HCT116 (cell line): Measurements from ENCODE around the gene CMTM8. TPM values are rescaled to one million over a fixed set of nuclear protein-coding genes. Genes with fewer than 3 reads are reported as not detected.

Source experiments
- ATAC-seq: fragments of 200-7000 bp; cut with Tn5 transposase; 2 replicates; pipeline ENCODE4 v1.9.1; 2020; ENCODE audit warnings: mild to moderate bottlenecking, moderate library complexity
- BruUV-seq: library from RNA; stranded (reverse); fragments of 400-500 nt; replicated peaks from 2 replicates; lab custom pipeline; 2021; lab: Mats Ljungman, UMichigan
- CTCF ChIA-PET: fragments of 300-600 bp; sonication (Branson Sonifier 250); formaldehyde crosslinking; loops from one replicate; lab custom pipeline; 2021; ENCODE audit warnings: antibody characterized with exemption; lab: Charles Lee
- POLR2A ChIA-PET: fragments of 300-600, 350-600 bp; sonication (Branson Sonifier 250); formaldehyde crosslinking; loops from one replicate; lab custom pipeline; 2021; ENCODE audit warnings: antibody characterized with exemption; lab: Charles Lee
- RAD21 ChIA-PET, 2 experiments: fragments of 300-600 bp; sonication (Branson Sonifier 250); formaldehyde crosslinking; loops; one replicate each; lab custom pipeline; 2023; ENCODE audit warnings: low total read pairs in 2 of 2; ENCODE audit not compliant: uncharacterized antibody in 2 of 2, unreplicated experiment in 2 of 2, low non-redundant PET in 1 of 2; lab: Charles Lee
- DNase-seq: peaks from one replicate; pipeline ENCODE4 v3.0.0-alpha.2; 2010; ENCODE audit warnings: low read depth, low spot score
- H2AFZ ChIP-seq: fragments of 200-600 bp; shearing (Covaris generic), sonication (generic); 2 replicates; pipeline ENCODE4 v1.6.1; 2017; ENCODE audit warnings: low read depth, mixed run types, mixed read lengths, antibody characterized with exemption, low read length; ENCODE audit not compliant: poor library complexity, severe bottlenecking
- H3K27ac ChIP-seq: 2 replicates; pipeline ENCODE4 v1.5.1; 2012; ENCODE audit warnings: low read depth, low read length
- H3K27me3 ChIP-seq: fragments of 200-600 bp; sonication (generic); 2 replicates; pipeline ENCODE4 v1.6.1; 2016; ENCODE audit warnings: mixed run types, low read length, mixed read lengths; ENCODE audit not compliant: insufficient read depth
- H3K36me3 ChIP-seq, 2 experiments: fragments of 200-500 bp in 1 of 2; fragments of 200-600 bp in 1 of 2; sonication (Bioruptor generic) in 1 of 2; sonication (generic) in 1 of 2; 2 replicates each; pipeline versions ENCODE4 v1.5.1 to v1.6.1; 2014 to 2016; ENCODE audit warnings: low read length in 2 of 2, inconsistent platforms in 1 of 2, mixed read lengths in 1 of 2, mixed run types in 1 of 2; ENCODE audit not compliant: insufficient read depth in 2 of 2, control insufficient read depth in 1 of 2
- H3K4me1 ChIP-seq, 2 experiments: fragments of 200-600 bp in 1 of 2; sonication (generic) in 1 of 2; 2 replicates each; pipeline versions ENCODE4 v1.5.1 to v1.6.1; 2012 to 2017; ENCODE audit warnings: low read length in 2 of 2, inconsistent platforms in 1 of 2, mild to moderate bottlenecking in 1 of 2, mixed read lengths in 1 of 2, mixed run types in 1 of 2, moderate library complexity in 1 of 2; ENCODE audit not compliant: insufficient read depth in 2 of 2, control insufficient read depth in 1 of 2
- H3K4me2 ChIP-seq: fragments of 200-600 bp; sonication (generic); 2 replicates; pipeline ENCODE4 v1.6.1; 2017; ENCODE audit warnings: mixed run types, low read length, mixed read lengths
- H3K4me3 ChIP-seq, 2 experiments: fragments of 200-600 bp in 1 of 2; sonication (generic) in 1 of 2; replicated peaks in 1 of 2; 2 replicates each; pipeline ENCODE4 v1.5.1; 2011 to 2016; ENCODE audit warnings: low read length in 2 of 2, control low read depth in 1 of 2, low read depth in 1 of 2, mild to moderate bottlenecking in 1 of 2, mixed read lengths in 1 of 2, mixed run types in 1 of 2
- H3K79me2 ChIP-seq: fragments of 200-600 bp; sonication (generic); 2 replicates; pipeline ENCODE4 v1.6.1; 2017; ENCODE audit warnings: mild to moderate bottlenecking, mixed run types, low read length, moderate library complexity, mixed read lengths; ENCODE audit not compliant: insufficient read depth
- H3K9ac ChIP-seq: fragments of 200-600 bp; sonication (generic); 2 replicates; pipeline ENCODE4 v1.6.1; 2016; ENCODE audit warnings: low read length, mixed read lengths
- H3K9me2 ChIP-seq: fragments of 200-600 bp; sonication (generic), shearing (Covaris generic); 2 replicates; pipeline ENCODE4 v1.6.1; 2017; ENCODE audit warnings: mixed run types, mild to moderate bottlenecking, moderate library complexity; ENCODE audit not compliant: insufficient read depth
- H3K9me3 ChIP-seq, 2 experiments: fragments of 200-500 bp in 1 of 2; fragments of 200-600 bp in 1 of 2; sonication (Bioruptor generic) in 1 of 2; sonication (generic) in 1 of 2; 2 replicates each; pipeline ENCODE4 v1.6.1; 2014 to 2017; ENCODE audit warnings: low read length in 2 of 2, mixed read lengths in 2 of 2, inconsistent platforms in 1 of 2, low read depth in 1 of 2, mild to moderate bottlenecking in 1 of 2, mixed run types in 1 of 2, moderate library complexity in 1 of 2; ENCODE audit not compliant: control insufficient read depth in 1 of 2, insufficient read depth in 1 of 2
- H4K20me1 ChIP-seq: fragments of 200-600 bp; sonication (generic), shearing (Covaris generic); 2 replicates; pipeline ENCODE4 v1.6.1; 2017; ENCODE audit warnings: mixed run types, mild to moderate bottlenecking, moderate library complexity; ENCODE audit not compliant: insufficient read depth
- CBX3 ChIP-seq: IDR thresholded peaks from 2 replicates; pipeline ENCODE4 v1.6.1; 2012; ENCODE audit warnings: low read depth
- CEBPB ChIP-seq: IDR thresholded peaks from 2 replicates; pipeline ENCODE4 v1.6.1; 2012; ENCODE audit warnings: low read depth
- ELF1 ChIP-seq: IDR thresholded peaks from 2 replicates; pipeline ENCODE4 v1.6.1; 2012; ENCODE audit warnings: low read depth, borderline replicate concordance
- EZH2 ChIP-seq: fragments of 200-600 bp; sonication (generic); IDR thresholded peaks from 2 replicates; pipeline ENCODE4 v1.6.1; 2017; ENCODE audit warnings: antibody characterized with exemption, mixed run types
- FOSL1 ChIP-seq: IDR thresholded peaks from 2 replicates; pipeline ENCODE4 v1.6.1; 2012; ENCODE audit warnings: low read depth
- JUND ChIP-seq: IDR thresholded peaks from 2 replicates; pipeline ENCODE4 v1.6.1; 2012
- POLR2A ChIP-seq: IDR thresholded peaks from 2 replicates; pipeline ENCODE4 v1.7.0; 2011; ENCODE audit warnings: borderline replicate concordance; ENCODE audit not compliant: insufficient read depth, insufficient read length; ENCODE audit errors: extremely low read depth
- POLR2AphosphoS5 ChIP-seq: IDR thresholded peaks from 2 replicates; pipeline ENCODE4 v1.6.1; 2011; ENCODE audit warnings: mild to moderate bottlenecking, low read depth, low read length, moderate library complexity
- SIN3A ChIP-seq: IDR thresholded peaks from 2 replicates; pipeline ENCODE4 v1.6.1; 2012; ENCODE audit warnings: low read depth
- SP1 ChIP-seq: IDR thresholded peaks from 2 replicates; pipeline ENCODE4 v1.6.1; 2012; ENCODE audit warnings: low read depth
- SRF ChIP-seq: IDR thresholded peaks from 2 replicates; pipeline ENCODE4 v1.6.1; 2012; ENCODE audit warnings: low read depth
- TCF7L2 ChIP-seq: IDR thresholded peaks from 2 replicates; pipeline ENCODE4 v1.7.0; 2011; ENCODE audit warnings: borderline replicate concordance, inconsistent platforms; ENCODE audit not compliant: insufficient read depth, insufficient read length; ENCODE audit errors: extremely low read depth
- ZFX ChIP-seq: fragments of 450-650 bp; IDR thresholded peaks from 2 replicates; pipeline ENCODE4 v1.6.1; 2017
- intact Hi-C: fragments of 100-400 bp; cut with micrococcal nuclease; formaldehyde crosslinking; loops from 2 replicates; pipeline ENCODE4 v1.10.0; 2022
- total RNA-seq: library from RNA; stranded (reverse); gene quantifications from one replicate; pipeline ENCODE4 v1.2.1, GENCODE V29; 2021; ENCODE audit not compliant: unreplicated experiment
- TF ChIP-seq, protein P1 (sequence below), 3 experiments: fragments of 200-600 bp in 1 of 3; sonication (generic) in 1 of 3; IDR thresholded peaks in 2 of 3; conservative IDR thresholded peaks in 1 of 3; 2 replicates each; pipeline ENCODE4 v1.5.1; 2012 to 2017; ENCODE audit warnings: low read depth in 2 of 3, low read length in 2 of 3, antibody characterized with exemption in 1 of 3, borderline replicate concordance in 1 of 3, control low read depth in 1 of 3, mild to moderate bottlenecking in 1 of 3, mixed read lengths in 1 of 3, mixed run types in 1 of 3, moderate library complexity in 1 of 3; ENCODE audit not compliant: insufficient read depth in 1 of 3
- TF ChIP-seq, protein P2 (sequence below): IDR thresholded peaks from 2 replicates; pipeline ENCODE4 v1.6.1; 2012
- TF ChIP-seq, protein P3 (sequence below): IDR thresholded peaks from 2 replicates; pipeline ENCODE4 v1.6.1; 2012
- TF ChIP-seq, protein P4 (sequence below): IDR thresholded peaks from 2 replicates; pipeline ENCODE4 v1.6.1; 2012; ENCODE audit warnings: low read depth
- TF ChIP-seq, protein P5 (sequence below): IDR thresholded peaks from 2 replicates; pipeline ENCODE4 v1.6.1; 2011; ENCODE audit warnings: mild to moderate bottlenecking, low read length, moderate library complexity; ENCODE audit not compliant: insufficient replicate concordance; ENCODE audit errors: extremely low read depth

CMTM8 gene
- total RNA-seq, 1 experiment from 2014 or later, result 19.4 TPM

DNA sequence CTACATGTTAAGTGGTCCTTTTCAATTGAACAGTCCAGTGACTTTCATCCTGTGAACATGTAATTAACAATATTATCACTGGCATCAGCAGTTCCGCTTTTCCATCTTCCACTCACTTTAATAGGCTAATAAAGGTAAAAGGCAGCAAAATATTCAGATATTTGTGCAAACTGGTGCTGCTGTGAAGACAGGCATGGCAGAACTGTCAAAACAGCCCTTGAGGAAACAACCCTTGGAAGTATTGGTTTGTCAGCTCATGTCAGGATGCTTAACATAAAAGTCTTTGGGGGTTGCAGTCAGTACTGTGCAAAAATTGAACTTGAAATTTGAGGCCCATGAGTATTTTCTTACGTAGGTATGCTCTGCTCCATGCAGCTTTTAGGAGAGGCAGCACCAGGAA lies 81.1 kb downstream of the CMTM8 start (continued):
- TF ChIP-seq EZH2 (no peak), SIN3A (no peak), POLR2AphosphoS5 (no peak), JUND (no peak), CBX3 (no peak), CEBPB (no peak), ZFX (no peak), SP1 (no peak)

DNA sequence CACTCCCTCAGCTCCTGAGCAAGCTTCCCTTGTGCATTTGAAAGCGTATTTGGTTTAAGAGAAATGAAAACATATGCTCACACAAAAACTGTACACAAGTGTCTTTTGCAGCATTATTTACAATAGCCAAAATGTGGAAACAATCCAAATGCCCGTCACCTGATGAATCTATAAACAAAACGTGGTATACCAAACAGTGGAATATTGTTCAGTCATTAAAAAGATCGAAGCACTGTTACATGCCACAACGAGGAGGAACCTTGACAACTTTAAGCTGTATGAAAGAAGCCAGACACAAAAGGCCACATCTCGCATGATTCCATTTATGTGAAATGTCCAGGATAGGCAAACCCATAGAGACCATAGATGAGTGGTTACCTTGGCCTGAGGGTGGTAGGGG lies 81.6 kb downstream of the CMTM8 start:
- Histone ChIP-seq H3K27me3 (no peaks in the 10 kb centered on the region), H3K4me2 (no peak overlapping the region), H3K4me3 (no peak overlapping the region), H3K79me2 (peaks cover 16% of the 10 kb centered on the region), H3K36me3 (no peaks in the 10 kb centered on the region), H3K9me2 (no peaks in the 10 kb centered on the region), H3K27ac (no peak overlapping the region), H4K20me1 (no peaks in the 10 kb centered on the region), H2AFZ (no peak overlapping the region), H3K9ac (no peak overlapping the region), H3K4me1 (peaks cover 0 to 5% of the 10 kb centered on the region in 2 experiments; a peak in 2 of 4 replicates), H3K9me3 (no peaks in the 10 kb centered on the region)
- ChIA-PET POLR2A (no interaction called here), CTCF (no interaction called here), RAD21 (no interaction called here)
- TF ChIP-seq, protein P1, sequence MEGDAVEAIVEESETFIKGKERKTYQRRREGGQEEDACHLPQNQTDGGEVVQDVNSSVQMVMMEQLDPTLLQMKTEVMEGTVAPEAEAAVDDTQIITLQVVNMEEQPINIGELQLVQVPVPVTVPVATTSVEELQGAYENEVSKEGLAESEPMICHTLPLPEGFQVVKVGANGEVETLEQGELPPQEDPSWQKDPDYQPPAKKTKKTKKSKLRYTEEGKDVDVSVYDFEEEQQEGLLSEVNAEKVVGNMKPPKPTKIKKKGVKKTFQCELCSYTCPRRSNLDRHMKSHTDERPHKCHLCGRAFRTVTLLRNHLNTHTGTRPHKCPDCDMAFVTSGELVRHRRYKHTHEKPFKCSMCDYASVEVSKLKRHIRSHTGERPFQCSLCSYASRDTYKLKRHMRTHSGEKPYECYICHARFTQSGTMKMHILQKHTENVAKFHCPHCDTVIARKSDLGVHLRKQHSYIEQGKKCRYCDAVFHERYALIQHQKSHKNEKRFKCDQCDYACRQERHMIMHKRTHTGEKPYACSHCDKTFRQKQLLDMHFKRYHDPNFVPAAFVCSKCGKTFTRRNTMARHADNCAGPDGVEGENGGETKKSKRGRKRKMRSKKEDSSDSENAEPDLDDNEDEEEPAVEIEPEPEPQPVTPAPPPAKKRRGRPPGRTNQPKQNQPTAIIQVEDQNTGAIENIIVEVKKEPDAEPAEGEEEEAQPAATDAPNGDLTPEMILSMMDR (IDR thresholded peaks at IDR 0.05 in 2 of 3, conservative IDR thresholded peaks at IDR 0.05 in 1 of 3; ENCODE audit: borderline replicate concordance in 1 of 3, insufficient read depth in 1 of 3, low read depth in 2 of 3, low read length in 2 of 3), result no peak
- TF ChIP-seq SRF (no peak), TCF7L2 (no peak), JUND (no peak), SP1 (no peak), FOSL1 (no peak), CEBPB (no peak), POLR2A (no peak), CBX3 (no peak), ELF1 (no peak), POLR2AphosphoS5 (no peak)
- TF ChIP-seq, protein P2, sequence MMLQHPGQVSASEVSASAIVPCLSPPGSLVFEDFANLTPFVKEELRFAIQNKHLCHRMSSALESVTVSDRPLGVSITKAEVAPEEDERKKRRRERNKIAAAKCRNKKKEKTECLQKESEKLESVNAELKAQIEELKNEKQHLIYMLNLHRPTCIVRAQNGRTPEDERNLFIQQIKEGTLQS, result no peak
- TF ChIP-seq, protein P3, sequence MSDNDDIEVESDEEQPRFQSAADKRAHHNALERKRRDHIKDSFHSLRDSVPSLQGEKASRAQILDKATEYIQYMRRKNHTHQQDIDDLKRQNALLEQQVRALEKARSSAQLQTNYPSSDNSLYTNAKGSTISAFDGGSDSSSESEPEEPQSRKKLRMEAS, result no peak
- TF ChIP-seq, protein P4, sequence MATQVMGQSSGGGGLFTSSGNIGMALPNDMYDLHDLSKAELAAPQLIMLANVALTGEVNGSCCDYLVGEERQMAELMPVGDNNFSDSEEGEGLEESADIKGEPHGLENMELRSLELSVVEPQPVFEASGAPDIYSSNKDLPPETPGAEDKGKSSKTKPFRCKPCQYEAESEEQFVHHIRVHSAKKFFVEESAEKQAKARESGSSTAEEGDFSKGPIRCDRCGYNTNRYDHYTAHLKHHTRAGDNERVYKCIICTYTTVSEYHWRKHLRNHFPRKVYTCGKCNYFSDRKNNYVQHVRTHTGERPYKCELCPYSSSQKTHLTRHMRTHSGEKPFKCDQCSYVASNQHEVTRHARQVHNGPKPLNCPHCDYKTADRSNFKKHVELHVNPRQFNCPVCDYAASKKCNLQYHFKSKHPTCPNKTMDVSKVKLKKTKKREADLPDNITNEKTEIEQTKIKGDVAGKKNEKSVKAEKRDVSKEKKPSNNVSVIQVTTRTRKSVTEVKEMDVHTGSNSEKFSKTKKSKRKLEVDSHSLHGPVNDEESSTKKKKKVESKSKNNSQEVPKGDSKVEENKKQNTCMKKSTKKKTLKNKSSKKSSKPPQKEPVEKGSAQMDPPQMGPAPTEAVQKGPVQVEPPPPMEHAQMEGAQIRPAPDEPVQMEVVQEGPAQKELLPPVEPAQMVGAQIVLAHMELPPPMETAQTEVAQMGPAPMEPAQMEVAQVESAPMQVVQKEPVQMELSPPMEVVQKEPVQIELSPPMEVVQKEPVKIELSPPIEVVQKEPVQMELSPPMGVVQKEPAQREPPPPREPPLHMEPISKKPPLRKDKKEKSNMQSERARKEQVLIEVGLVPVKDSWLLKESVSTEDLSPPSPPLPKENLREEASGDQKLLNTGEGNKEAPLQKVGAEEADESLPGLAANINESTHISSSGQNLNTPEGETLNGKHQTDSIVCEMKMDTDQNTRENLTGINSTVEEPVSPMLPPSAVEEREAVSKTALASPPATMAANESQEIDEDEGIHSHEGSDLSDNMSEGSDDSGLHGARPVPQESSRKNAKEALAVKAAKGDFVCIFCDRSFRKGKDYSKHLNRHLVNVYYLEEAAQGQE, result no peak
- TF ChIP-seq, protein P5, sequence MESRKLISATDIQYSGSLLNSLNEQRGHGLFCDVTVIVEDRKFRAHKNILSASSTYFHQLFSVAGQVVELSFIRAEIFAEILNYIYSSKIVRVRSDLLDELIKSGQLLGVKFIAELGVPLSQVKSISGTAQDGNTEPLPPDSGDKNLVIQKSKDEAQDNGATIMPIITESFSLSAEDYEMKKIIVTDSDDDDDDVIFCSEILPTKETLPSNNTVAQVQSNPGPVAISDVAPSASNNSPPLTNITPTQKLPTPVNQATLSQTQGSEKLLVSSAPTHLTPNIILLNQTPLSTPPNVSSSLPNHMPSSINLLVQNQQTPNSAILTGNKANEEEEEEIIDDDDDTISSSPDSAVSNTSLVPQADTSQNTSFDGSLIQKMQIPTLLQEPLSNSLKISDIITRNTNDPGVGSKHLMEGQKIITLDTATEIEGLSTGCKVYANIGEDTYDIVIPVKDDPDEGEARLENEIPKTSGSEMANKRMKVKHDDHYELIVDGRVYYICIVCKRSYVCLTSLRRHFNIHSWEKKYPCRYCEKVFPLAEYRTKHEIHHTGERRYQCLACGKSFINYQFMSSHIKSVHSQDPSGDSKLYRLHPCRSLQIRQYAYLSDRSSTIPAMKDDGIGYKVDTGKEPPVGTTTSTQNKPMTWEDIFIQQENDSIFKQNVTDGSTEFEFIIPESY, result no peak
- no peak for ATAC-seq
- no TSS peak for BruUV-seq
- DNase-seq, result no peak
- intact Hi-C loops, result no loop called here
